GM12891 (cell line): Measurements from ENCODE around the gene GNB1L.

Experiments used
- PAX5 ChIP-seq: IDR thresholded peaks from 2 replicates; pipeline ENCODE4 v1.6.1; 2011; ENCODE audit warnings: low read length, moderate library complexity, mild to moderate bottlenecking; ENCODE audit not compliant: insufficient read depth, severe bottlenecking
- POLR2A ChIP-seq: IDR thresholded peaks from 2 replicates; pipeline ENCODE4 v1.6.1; 2011; ENCODE audit warnings: low read depth, low read length, control low read depth
- POLR2AphosphoS5 ChIP-seq: IDR thresholded peaks from 2 replicates; pipeline ENCODE4 v1.6.1; 2011; ENCODE audit warnings: low read depth, low read length, control low read depth
- POU2F2 ChIP-seq: IDR thresholded peaks from 2 replicates; pipeline ENCODE4 v1.6.1; 2011; ENCODE audit warnings: low read depth, mild to moderate bottlenecking, control low read depth, low read length, moderate library complexity
- SPI1 ChIP-seq: IDR thresholded peaks from 2 replicates; pipeline ENCODE4 v1.6.1; 2011; ENCODE audit warnings: low read depth, low read length, control low read depth
- TAF1 ChIP-seq: IDR thresholded peaks from 2 replicates; pipeline ENCODE4 v1.6.1; 2011; ENCODE audit warnings: low read depth, low read length, control low read depth

- TF ChIP-seq POLR2AphosphoS5 (no peak), POLR2A (no peak), TAF1 (no peak), SPI1 (no peak), POU2F2 (no peak), PAX5 (no peak)
Observed at GRCh38 chr22:19791243-19791642, 63.4 kb downstream of the GNB1L start.
